Measurements from ENCODE around the gene PACS1.

- TF ChIP-seq, protein P1, sequence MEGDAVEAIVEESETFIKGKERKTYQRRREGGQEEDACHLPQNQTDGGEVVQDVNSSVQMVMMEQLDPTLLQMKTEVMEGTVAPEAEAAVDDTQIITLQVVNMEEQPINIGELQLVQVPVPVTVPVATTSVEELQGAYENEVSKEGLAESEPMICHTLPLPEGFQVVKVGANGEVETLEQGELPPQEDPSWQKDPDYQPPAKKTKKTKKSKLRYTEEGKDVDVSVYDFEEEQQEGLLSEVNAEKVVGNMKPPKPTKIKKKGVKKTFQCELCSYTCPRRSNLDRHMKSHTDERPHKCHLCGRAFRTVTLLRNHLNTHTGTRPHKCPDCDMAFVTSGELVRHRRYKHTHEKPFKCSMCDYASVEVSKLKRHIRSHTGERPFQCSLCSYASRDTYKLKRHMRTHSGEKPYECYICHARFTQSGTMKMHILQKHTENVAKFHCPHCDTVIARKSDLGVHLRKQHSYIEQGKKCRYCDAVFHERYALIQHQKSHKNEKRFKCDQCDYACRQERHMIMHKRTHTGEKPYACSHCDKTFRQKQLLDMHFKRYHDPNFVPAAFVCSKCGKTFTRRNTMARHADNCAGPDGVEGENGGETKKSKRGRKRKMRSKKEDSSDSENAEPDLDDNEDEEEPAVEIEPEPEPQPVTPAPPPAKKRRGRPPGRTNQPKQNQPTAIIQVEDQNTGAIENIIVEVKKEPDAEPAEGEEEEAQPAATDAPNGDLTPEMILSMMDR (IDR thresholded peaks at IDR 0.05), result no peak
- no peak for TF ChIP-seq POLR2A (IDR thresholded peaks at IDR 0.05)
These were observed 13.1 kb downstream of the PACS1 start for GRCh38 chr11:66082946-66083698.
